ENCODE results near the gene TCF7L1.

DNA sequence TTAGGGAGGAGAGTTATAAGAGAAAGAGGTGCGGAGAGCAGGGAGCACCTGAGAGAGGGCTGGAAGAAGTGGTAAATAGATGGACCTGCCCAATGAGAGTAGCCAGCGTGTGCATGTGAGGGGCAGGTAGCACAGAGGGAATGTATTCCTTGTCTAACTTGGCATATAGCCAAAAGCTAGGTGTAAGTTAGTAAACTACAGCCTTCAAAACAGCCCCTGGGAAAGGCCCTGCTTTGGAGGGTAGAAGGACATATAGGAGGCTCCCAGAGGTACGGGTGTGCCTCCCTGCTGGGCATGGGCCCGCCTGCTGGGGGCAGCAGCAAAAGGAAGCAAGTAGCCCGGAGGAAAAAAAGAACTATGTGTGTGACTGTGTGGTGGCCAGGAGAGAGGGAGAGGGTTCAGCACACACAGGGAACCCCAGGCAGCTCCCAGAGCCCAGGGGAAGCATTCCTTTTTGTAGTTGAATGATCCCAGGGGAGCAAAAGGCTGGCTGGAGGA, 48.0 kb downstream of the TCF7L1 start:
- TF ChIP-seq CEBPB (IDR thresholded peaks at IDR 0.05) (no peak), RAD21 (IDR thresholded peaks at IDR 0.05; ENCODE audit: low read depth) (no peak), EGR1 (IDR thresholded peaks at IDR 0.05) (no peak), YY1 (IDR thresholded peaks at IDR 0.05; ENCODE audit: low read depth) (no peak)
- TF ChIP-seq, protein P1, sequence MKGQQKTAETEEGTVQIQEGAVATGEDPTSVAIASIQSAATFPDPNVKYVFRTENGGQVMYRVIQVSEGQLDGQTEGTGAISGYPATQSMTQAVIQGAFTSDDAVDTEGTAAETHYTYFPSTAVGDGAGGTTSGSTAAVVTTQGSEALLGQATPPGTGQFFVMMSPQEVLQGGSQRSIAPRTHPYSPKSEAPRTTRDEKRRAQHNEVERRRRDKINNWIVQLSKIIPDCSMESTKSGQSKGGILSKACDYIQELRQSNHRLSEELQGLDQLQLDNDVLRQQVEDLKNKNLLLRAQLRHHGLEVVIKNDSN (IDR thresholded peaks at IDR 0.05) = no peak
- TF ChIP-seq, protein P2, sequence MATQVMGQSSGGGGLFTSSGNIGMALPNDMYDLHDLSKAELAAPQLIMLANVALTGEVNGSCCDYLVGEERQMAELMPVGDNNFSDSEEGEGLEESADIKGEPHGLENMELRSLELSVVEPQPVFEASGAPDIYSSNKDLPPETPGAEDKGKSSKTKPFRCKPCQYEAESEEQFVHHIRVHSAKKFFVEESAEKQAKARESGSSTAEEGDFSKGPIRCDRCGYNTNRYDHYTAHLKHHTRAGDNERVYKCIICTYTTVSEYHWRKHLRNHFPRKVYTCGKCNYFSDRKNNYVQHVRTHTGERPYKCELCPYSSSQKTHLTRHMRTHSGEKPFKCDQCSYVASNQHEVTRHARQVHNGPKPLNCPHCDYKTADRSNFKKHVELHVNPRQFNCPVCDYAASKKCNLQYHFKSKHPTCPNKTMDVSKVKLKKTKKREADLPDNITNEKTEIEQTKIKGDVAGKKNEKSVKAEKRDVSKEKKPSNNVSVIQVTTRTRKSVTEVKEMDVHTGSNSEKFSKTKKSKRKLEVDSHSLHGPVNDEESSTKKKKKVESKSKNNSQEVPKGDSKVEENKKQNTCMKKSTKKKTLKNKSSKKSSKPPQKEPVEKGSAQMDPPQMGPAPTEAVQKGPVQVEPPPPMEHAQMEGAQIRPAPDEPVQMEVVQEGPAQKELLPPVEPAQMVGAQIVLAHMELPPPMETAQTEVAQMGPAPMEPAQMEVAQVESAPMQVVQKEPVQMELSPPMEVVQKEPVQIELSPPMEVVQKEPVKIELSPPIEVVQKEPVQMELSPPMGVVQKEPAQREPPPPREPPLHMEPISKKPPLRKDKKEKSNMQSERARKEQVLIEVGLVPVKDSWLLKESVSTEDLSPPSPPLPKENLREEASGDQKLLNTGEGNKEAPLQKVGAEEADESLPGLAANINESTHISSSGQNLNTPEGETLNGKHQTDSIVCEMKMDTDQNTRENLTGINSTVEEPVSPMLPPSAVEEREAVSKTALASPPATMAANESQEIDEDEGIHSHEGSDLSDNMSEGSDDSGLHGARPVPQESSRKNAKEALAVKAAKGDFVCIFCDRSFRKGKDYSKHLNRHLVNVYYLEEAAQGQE (IDR thresholded peaks at IDR 0.05; ENCODE audit: low read depth) = no peak
- TF ChIP-seq, protein P3, sequence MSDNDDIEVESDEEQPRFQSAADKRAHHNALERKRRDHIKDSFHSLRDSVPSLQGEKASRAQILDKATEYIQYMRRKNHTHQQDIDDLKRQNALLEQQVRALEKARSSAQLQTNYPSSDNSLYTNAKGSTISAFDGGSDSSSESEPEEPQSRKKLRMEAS (IDR thresholded peaks at IDR 0.05) = no peak
